Type B pancreatic cell (in vitro differentiated cells): ENCODE measurements around the gene ADPGK. TPM values are rescaled to one million over a fixed set of nuclear protein-coding genes. Genes with fewer than 3 reads are reported as not detected.
A peak's percentile ranks its signal among the peaks of the same experiment; 100 is the strongest.

Experiments
- DNase-seq: peaks from one replicate; pipeline ENCODE4 v3.0.0; 2021; ENCODE audit warnings: mixed read lengths; ENCODE audit not compliant: unreplicated experiment; ENCODE audit errors: extremely low spot score
- H3K27ac Mint-ChIP-seq: 2 replicates; pipeline ENCODE4 v1.8.0; 2021; ENCODE audit warnings: mild to moderate bottlenecking, mixed read lengths
- H3K27me3 Mint-ChIP-seq: 2 replicates; pipeline ENCODE4 v1.8.0; 2021; ENCODE audit warnings: mixed read lengths
- H3K36me3 Mint-ChIP-seq: 2 replicates; pipeline ENCODE4 v1.8.0; 2021; ENCODE audit warnings: mixed read lengths
- H3K4me1 Mint-ChIP-seq: one replicate; pipeline ENCODE4 v1.8.0; 2021; ENCODE audit warnings: mixed read lengths; ENCODE audit not compliant: unreplicated experiment
- H3K4me3 Mint-ChIP-seq: 2 replicates; pipeline ENCODE4 v1.8.0; 2021; ENCODE audit warnings: mild to moderate bottlenecking, mixed read lengths
- H3K9me3 Mint-ChIP-seq: 2 replicates; pipeline ENCODE4 v1.8.0; 2021; ENCODE audit warnings: mixed read lengths
- CTCF ChIP-seq: fragments of 200-600 bp; sonication (generic); conservative IDR thresholded peaks from 2 replicates; pipeline ENCODE4 v1.5.0; 2021; ENCODE audit warnings: antibody characterized with exemption, mild to moderate bottlenecking
- total RNA-seq: library from RNA; stranded (reverse); gene quantifications from 2 replicates; pipeline ENCODE4 v1.2.1, GENCODE V29; 2021; ENCODE audit warnings: low replicate concordance

ADPGK gene
- total RNA-seq, 1 donor from 2014 or later, result 46.9 TPM

GRCh38 chr15:72796515-72797337 lies 13.2 kb upstream of the ADPGK start:
- Mint-ChIP-seq H3K4me3 (peak overlapping the region; percentile 90), H3K27me3 (peaks cover 8% of the 10 kb centered on the region), H3K4me1 (peaks cover 16% of the 10 kb centered on the region), H3K36me3 (no peaks in the 10 kb centered on the region), H3K27ac (peak overlapping the region; percentile 80), H3K9me3 (no peaks in the 10 kb centered on the region)
- DNase-seq, result peak; percentile 78
- peak; percentile 83 for TF ChIP-seq CTCF

GRCh38 chr15:72796210-72796514 lies 12.6 kb upstream of the ADPGK start:
- Mint-ChIP-seq H3K27me3 (peaks cover 8% of the 10 kb centered on the region), H3K36me3 (no peaks in the 10 kb centered on the region), H3K27ac (peak overlapping the region; percentile 80), H3K9me3 (no peaks in the 10 kb centered on the region), H3K4me1 (peaks cover 16% of the 10 kb centered on the region), H3K4me3 (peak overlapping the region; percentile 90)
- no peak for TF ChIP-seq CTCF
- no peak for DNase-seq

- Mint-ChIP-seq H3K4me3 (peak overlapping the region; percentile 28), H3K9me3 (no peaks in the 10 kb centered on the region), H3K27ac (no peak overlapping the region), H3K36me3 (no peaks in the 10 kb centered on the region), H3K27me3 (peaks cover 15% of the 10 kb centered on the region), H3K4me1 (peaks cover 5% of the 10 kb centered on the region)
- no peak for TF ChIP-seq CTCF
- no peak for DNase-seq
Observed at GRCh38 chr15:72793766-72794660, 10.5 kb upstream of the ADPGK start.

- Mint-ChIP-seq H3K4me3 (no peak overlapping the region), H3K36me3 (no peaks in the 10 kb centered on the region), H3K4me1 (peaks cover 6% of the 10 kb centered on the region), H3K9me3 (no peaks in the 10 kb centered on the region), H3K27me3 (peaks cover 15% of the 10 kb centered on the region), H3K27ac (no peak overlapping the region)
- no peak for DNase-seq
- no peak for TF ChIP-seq CTCF
Observed at GRCh38 chr15:72792431-72792830, 8.9 kb upstream of the ADPGK start.

- Mint-ChIP-seq H3K27me3 (peaks cover 10% of the 10 kb centered on the region), H3K27ac (no peak overlapping the region), H3K4me1 (peaks cover 13% of the 10 kb centered on the region), H3K36me3 (no peaks in the 10 kb centered on the region), H3K9me3 (no peaks in the 10 kb centered on the region), H3K4me3 (no peak overlapping the region)
- no peak for TF ChIP-seq CTCF
- DNase-seq, result no peak
Observed at GRCh38 chr15:72790302-72790910, 6.8 kb upstream of the ADPGK start.
